NB4 (cell line): Measurements from ENCODE around the gene KIF21A.

Experiments
- CTCF ChIP-seq: IDR thresholded peaks from one replicate; pipeline ENCODE4 v1.5.1; 2012; ENCODE audit warnings: low read depth, low read length
- MAX ChIP-seq: IDR thresholded peaks from 2 replicates; pipeline ENCODE4 v1.6.1; 2011; ENCODE audit warnings: low read depth, low read length
- MYC ChIP-seq: IDR thresholded peaks from 2 replicates; pipeline ENCODE4 v1.6.1; 2011; ENCODE audit warnings: low read depth, low read length
- POLR2A ChIP-seq: IDR thresholded peaks from 2 replicates; pipeline ENCODE4 v1.6.1; 2011; ENCODE audit warnings: mild to moderate bottlenecking; ENCODE audit not compliant: insufficient read length; ENCODE audit errors: extremely low read depth

- no peak for TF ChIP-seq CTCF
- no peak for TF ChIP-seq MAX
- no peak for TF ChIP-seq POLR2A
- no peak for TF ChIP-seq MYC
Measured at GRCh38 chr12:39483042-39483441, 40.1 kb upstream of the KIF21A start.
